HEK293 (cell line): ENCODE data around the gene ANK2.

Experiments
- CTCF ChIA-PET: fragments of 350-600 bp; formaldehyde crosslinking; extraction: SDS; loops from one replicate; lab custom pipeline; 2021; ENCODE audit warnings: antibody characterized with exemption; lab: Yijun Ruan, JAX
- POLR2A ChIA-PET: fragments of 300-600 bp; formaldehyde crosslinking; extraction: SDS; loops from one replicate; lab custom pipeline; 2020; ENCODE audit warnings: antibody characterized with exemption, inconsistent platforms; lab: Yijun Ruan, JAX
- H3K27ac ChIP-seq: fragments of 200-500 bp; sonication (Bioruptor generic); 2 replicates; pipeline ENCODE4 v1.5.1; 2014; ENCODE audit warnings: low read depth, low read length, control low read depth, inconsistent platforms; ENCODE audit errors: extremely low read depth
- H3K36me3 ChIP-seq, 2 experiments: fragments of 200-500 bp in 1 of 2; sonication (Bioruptor generic) in 1 of 2; 1 replicate in 1 of 2; 2 replicates in 1 of 2; pipeline ENCODE4 v1.5.1; 2014 to 2017; ENCODE audit warnings: inconsistent platforms in 2 of 2, low read length in 2 of 2; ENCODE audit not compliant: control insufficient read depth in 2 of 2, insufficient read depth in 1 of 2
- H3K4me1 ChIP-seq: fragments of 200-500 bp; sonication (Bioruptor generic); 2 replicates; pipeline ENCODE4 v1.5.1; 2014; ENCODE audit warnings: mild to moderate bottlenecking, low read length, inconsistent platforms; ENCODE audit not compliant: control insufficient read depth, insufficient read depth
- H3K4me3 ChIP-seq: 2 replicates; pipeline ENCODE4 v1.5.1; 2011; ENCODE audit warnings: low read depth, mild to moderate bottlenecking, control low read depth, low read length, moderate library complexity
- H3K9me3 ChIP-seq: fragments of 200-500 bp; sonication (Bioruptor generic); 2 replicates; pipeline ENCODE4 v1.5.1; 2014; ENCODE audit warnings: low read depth, low read length, inconsistent platforms; ENCODE audit not compliant: control insufficient read depth, insufficient read depth
- FEZF1 ChIP-seq: fragments of 450-650 bp; formaldehyde crosslinking; IDR thresholded peaks from 2 replicates; pipeline ENCODE4 v1.5.1; 2016; ENCODE audit warnings: missing biosample characterization, missing genetic modification characterization
- GLI4 ChIP-seq: fragments of 450-650 bp; formaldehyde crosslinking; IDR thresholded peaks from 2 replicates; pipeline ENCODE4 v1.5.1; 2016; ENCODE audit warnings: missing biosample characterization, missing genetic modification characterization
- HOXA7 ChIP-seq: sonication (generic); formaldehyde crosslinking; IDR thresholded peaks from 2 replicates; pipeline ENCODE4 v1.8.1; 2022; ENCODE audit warnings: missing genetic modification reagents, borderline replicate concordance
- KLF16 ChIP-seq: fragments of 450-650 bp; formaldehyde crosslinking; IDR thresholded peaks from 2 replicates; pipeline ENCODE4 v1.5.1; 2017; ENCODE audit warnings: missing biosample characterization, missing genetic modification characterization
- SCRT2 ChIP-seq: fragments of 450-650 bp; formaldehyde crosslinking; IDR thresholded peaks from 2 replicates; pipeline ENCODE4 v1.5.1; 2016; ENCODE audit warnings: missing biosample characterization, missing genetic modification characterization
- SP7 ChIP-seq: fragments of 450-650 bp; formaldehyde crosslinking; IDR thresholded peaks from 2 replicates; pipeline ENCODE4 v1.5.1; 2016; ENCODE audit warnings: missing biosample characterization, missing genetic modification characterization
- ZBTB1 ChIP-seq: fragments of 450-650 bp; formaldehyde crosslinking; IDR thresholded peaks from 2 replicates; pipeline ENCODE4 v1.5.1; 2016; ENCODE audit warnings: missing biosample characterization, missing genetic modification characterization
- ZNF24 ChIP-seq: fragments of 450-650 bp; formaldehyde crosslinking; IDR thresholded peaks from 2 replicates; pipeline ENCODE4 v1.5.1; 2016; ENCODE audit warnings: missing biosample characterization, missing genetic modification characterization
- ZNF433 ChIP-seq: fragments of 450-650 bp; formaldehyde crosslinking; IDR thresholded peaks from 2 replicates; pipeline ENCODE4 v1.5.1; 2016; ENCODE audit warnings: missing biosample characterization, missing genetic modification characterization, low read depth
- ZNF501 ChIP-seq: fragments of 450-650 bp; formaldehyde crosslinking; IDR thresholded peaks from 2 replicates; pipeline ENCODE4 v1.5.1; 2016; ENCODE audit warnings: missing biosample characterization, missing genetic modification characterization
- ZNF510 ChIP-seq: fragments of 450-650 bp; formaldehyde crosslinking; IDR thresholded peaks from 2 replicates; pipeline ENCODE4 v1.5.1; 2018; ENCODE audit warnings: mild to moderate bottlenecking, missing genetic modification characterization, missing biosample characterization; ENCODE audit not compliant: insufficient replicate concordance
- ZNF585B ChIP-seq: fragments of 450-650 bp; formaldehyde crosslinking; IDR thresholded peaks from 2 replicates; pipeline ENCODE4 v1.5.1; 2016; ENCODE audit warnings: missing biosample characterization, missing genetic modification characterization
- ZNF670 ChIP-seq: fragments of 450-650 bp; formaldehyde crosslinking; IDR thresholded peaks from 2 replicates; pipeline ENCODE4 v1.5.1; 2016; ENCODE audit warnings: missing biosample characterization, missing genetic modification characterization, low read depth
- ZNF677 ChIP-seq: fragments of 450-650 bp; IDR thresholded peaks from 2 replicates; pipeline ENCODE4 v1.5.0; 2018; ENCODE audit warnings: missing biosample characterization, mild to moderate bottlenecking, missing genetic modification characterization, moderate library complexity
- ZNF707 ChIP-seq: fragments of 450-650 bp; formaldehyde crosslinking; IDR thresholded peaks from 2 replicates; pipeline ENCODE4 v1.5.1; 2016; ENCODE audit warnings: missing biosample characterization, missing genetic modification characterization
- ZNF76 ChIP-seq: fragments of 450-650 bp; formaldehyde crosslinking; IDR thresholded peaks from 2 replicates; pipeline ENCODE4; 2016; ENCODE audit warnings: low read depth, missing biosample characterization, missing genetic modification characterization, borderline replicate concordance
- TF ChIP-seq, protein P1 (sequence below): fragments of 450-650 bp; formaldehyde crosslinking; IDR thresholded peaks from 2 replicates; pipeline ENCODE4 v1.5.1; 2016; ENCODE audit warnings: missing biosample characterization, missing genetic modification characterization
- TF ChIP-seq, protein P2 (sequence below): fragments of 450-650 bp; formaldehyde crosslinking; IDR thresholded peaks from 2 replicates; pipeline ENCODE4 v1.5.1; 2016; ENCODE audit warnings: missing biosample characterization, missing genetic modification characterization
- TF ChIP-seq, protein P3 (sequence below): fragments of 450-650 bp; formaldehyde crosslinking; IDR thresholded peaks from 2 replicates; pipeline ENCODE4 v1.5.1; 2016; ENCODE audit warnings: missing biosample characterization, missing genetic modification characterization

ANK2 gene

DNA sequence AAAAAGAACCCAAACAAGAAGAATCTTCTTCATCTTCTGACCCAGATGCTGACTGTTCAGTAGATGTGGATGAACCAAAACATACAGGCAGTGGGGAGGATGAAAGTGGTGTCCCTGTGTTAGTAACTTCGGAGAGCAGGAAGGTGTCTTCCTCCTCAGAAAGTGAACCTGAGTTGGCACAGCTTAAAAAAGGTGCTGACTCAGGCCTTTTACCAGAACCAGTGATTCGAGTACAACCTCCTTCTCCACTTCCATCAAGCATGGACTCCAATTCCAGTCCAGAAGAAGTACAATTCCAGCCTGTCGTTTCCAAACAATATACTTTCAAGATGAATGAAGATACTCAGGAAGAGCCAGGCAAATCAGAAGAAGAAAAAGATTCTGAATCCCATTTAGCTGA lies 307.0 kb downstream of the ANK2 start:
- ChIA-PET CTCF (interaction anchor here (0.5 kb wide), 1 partner anchor 13 kb away, joined by 3 read pairs; no protein-coding TSS in a partner anchor), POLR2A (no interaction called here)
- Histone ChIP-seq H3K9me3 (no peaks in the 10 kb centered on the region), H3K27ac (no peak overlapping the region), H3K4me3 (no peak overlapping the region), H3K36me3 (no peaks in the 10 kb centered on the region), H3K4me1 (no peaks in the 10 kb centered on the region)
- no peak for TF ChIP-seq HOXA7 (CRISPR knock-in tag)
- 0 out of 2 replicates have a peak, but pooled peaks have one; percentile 20 for TF ChIP-seq ZNF677

DNA sequence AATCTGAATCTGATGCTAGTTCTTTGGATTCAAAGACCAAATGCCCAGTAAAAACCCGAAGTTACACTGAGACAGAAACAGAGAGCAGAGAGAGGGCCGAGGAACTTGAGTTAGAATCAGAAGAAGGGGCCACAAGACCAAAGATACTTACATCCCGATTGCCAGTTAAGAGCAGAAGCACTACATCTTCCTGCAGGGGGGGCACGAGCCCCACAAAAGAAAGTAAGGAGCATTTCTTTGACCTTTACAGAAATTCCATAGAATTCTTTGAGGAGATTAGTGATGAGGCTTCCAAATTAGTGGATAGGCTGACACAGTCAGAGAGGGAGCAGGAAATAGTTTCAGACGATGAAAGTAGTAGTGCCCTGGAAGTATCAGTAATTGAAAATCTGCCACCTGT lies 309.3 kb downstream of the ANK2 start:
- Histone ChIP-seq H3K9me3 (no peaks in the 10 kb centered on the region), H3K27ac (no peak overlapping the region), H3K36me3 (peaks cover 0 to 4% of the 10 kb centered on the region in 2 experiments; a peak in 1 of 3 replicates), H3K4me3 (no peak overlapping the region)
- ChIA-PET POLR2A (no interaction called here), CTCF (no interaction called here)
- TF ChIP-seq SCRT2 (tag by site-specific recombination) (0 out of 2 replicates have a peak, but pooled peaks have one; percentile 11), FEZF1 (tag by site-specific recombination) (no peak)
- TF ChIP-seq, all 188 proteins: peak for 1
- no peaks in the 10 kb centered on the region for H3K4me1 ChIP-seq

DNA sequence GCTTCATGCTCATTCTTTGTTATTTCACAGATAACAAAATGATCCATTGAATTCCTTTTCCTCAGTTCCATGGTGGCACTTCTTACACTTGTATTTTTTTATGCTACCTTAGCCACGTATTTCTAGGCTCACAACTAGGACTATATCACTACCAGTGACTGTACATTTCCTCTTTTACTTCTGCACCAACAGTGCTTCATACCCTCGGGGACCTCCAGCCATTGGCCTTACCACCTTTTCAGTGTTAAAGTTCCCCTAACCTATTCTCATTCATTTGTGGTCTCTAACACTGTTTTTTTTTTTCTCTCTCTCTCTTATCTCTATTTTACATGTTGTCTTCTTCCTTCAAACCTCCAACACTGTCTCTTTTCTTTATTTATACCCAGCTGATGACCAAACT lies 315.9 kb downstream of the ANK2 start:
- CTCF ChIA-PET = no interaction called here
- Histone ChIP-seq H3K27ac (no peak overlapping the region), H3K9me3 (no peaks in the 10 kb centered on the region), H3K36me3 (peaks cover 0 to 27% of the 10 kb centered on the region in 2 experiments; a peak in 1 of 3 replicates), H3K4me1 (no peaks in the 10 kb centered on the region), H3K4me3 (no peak overlapping the region)
- TF ChIP-seq, protein P1, sequence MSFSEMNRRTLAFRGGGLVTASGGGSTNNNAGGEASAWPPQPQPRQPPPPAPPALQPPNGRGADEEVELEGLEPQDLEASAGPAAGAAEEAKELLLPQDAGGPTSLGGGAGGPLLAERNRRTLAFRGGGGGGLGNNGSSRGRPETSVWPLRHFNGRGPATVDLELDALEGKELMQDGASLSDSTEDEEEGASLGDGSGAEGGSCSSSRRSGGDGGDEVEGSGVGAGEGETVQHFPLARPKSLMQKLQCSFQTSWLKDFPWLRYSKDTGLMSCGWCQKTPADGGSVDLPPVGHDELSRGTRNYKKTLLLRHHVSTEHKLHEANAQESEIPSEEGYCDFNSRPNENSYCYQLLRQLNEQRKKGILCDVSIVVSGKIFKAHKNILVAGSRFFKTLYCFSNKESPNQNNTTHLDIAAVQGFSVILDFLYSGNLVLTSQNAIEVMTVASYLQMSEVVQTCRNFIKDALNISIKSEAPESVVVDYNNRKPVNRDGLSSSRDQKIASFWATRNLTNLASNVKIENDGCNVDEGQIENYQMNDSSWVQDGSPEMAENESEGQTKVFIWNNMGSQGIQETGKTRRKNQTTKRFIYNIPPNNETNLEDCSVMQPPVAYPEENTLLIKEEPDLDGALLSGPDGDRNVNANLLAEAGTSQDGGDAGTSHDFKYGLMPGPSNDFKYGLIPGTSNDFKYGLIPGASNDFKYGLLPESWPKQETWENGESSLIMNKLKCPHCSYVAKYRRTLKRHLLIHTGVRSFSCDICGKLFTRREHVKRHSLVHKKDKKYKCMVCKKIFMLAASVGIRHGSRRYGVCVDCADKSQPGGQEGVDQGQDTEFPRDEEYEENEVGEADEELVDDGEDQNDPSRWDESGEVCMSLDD (tag by site-specific recombination) = no peak
- TF ChIP-seq GLI4 (tag by site-specific recombination) (no peak), ZNF76 (tag by site-specific recombination) (no peak), ZNF433 (no peak), ZNF501 (tag by site-specific recombination) (no peak), ZNF707 (tag by site-specific recombination) (no peak), ZNF24 (tag by site-specific recombination) (no peak), ZNF585B (tag by site-specific recombination) (no peak)
- TF ChIP-seq, protein P2, sequence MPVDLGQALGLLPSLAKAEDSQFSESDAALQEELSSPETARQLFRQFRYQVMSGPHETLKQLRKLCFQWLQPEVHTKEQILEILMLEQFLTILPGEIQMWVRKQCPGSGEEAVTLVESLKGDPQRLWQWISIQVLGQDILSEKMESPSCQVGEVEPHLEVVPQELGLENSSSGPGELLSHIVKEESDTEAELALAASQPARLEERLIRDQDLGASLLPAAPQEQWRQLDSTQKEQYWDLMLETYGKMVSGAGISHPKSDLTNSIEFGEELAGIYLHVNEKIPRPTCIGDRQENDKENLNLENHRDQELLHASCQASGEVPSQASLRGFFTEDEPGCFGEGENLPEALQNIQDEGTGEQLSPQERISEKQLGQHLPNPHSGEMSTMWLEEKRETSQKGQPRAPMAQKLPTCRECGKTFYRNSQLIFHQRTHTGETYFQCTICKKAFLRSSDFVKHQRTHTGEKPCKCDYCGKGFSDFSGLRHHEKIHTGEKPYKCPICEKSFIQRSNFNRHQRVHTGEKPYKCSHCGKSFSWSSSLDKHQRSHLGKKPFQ (tag by site-specific recombination) = no peak
- POLR2A ChIA-PET = no interaction called here

DNA sequence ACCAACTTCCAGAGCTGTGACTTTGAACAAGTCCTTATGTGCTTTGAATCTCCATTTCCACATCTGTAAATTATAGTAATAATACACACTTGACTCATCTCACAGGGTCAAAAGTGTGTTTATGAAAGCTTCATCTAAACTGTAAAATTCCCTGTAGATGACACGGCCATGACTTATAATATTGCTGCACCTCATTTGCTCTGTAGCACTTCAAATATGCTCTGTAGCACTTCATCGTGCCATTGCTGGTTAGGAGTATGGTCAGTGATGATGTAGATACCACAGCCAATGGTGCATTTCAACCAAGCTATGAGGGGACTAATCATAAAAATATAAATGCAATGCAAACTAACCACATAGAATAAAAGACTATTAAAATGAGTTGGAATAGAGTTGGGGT lies 318.6 kb downstream of the ANK2 start:
- Histone ChIP-seq H3K4me1 (no peaks in the 10 kb centered on the region), H3K27ac (no peak overlapping the region), H3K9me3 (no peaks in the 10 kb centered on the region), H3K4me3 (no peak overlapping the region), H3K36me3 (peaks cover 0 to 33% of the 10 kb centered on the region in 2 experiments; a peak in 1 of 3 replicates)
- CTCF ChIA-PET = no interaction called here
- TF ChIP-seq ZNF670 (tag by site-specific recombination) (no peak), KLF16 (tag by site-specific recombination) (no peak), SP7 (tag by site-specific recombination) (no peak), ZBTB1 (tag by site-specific recombination) (no peak), ZNF510 (tag by site-specific recombination) (no peak)
- TF ChIP-seq, protein P3, sequence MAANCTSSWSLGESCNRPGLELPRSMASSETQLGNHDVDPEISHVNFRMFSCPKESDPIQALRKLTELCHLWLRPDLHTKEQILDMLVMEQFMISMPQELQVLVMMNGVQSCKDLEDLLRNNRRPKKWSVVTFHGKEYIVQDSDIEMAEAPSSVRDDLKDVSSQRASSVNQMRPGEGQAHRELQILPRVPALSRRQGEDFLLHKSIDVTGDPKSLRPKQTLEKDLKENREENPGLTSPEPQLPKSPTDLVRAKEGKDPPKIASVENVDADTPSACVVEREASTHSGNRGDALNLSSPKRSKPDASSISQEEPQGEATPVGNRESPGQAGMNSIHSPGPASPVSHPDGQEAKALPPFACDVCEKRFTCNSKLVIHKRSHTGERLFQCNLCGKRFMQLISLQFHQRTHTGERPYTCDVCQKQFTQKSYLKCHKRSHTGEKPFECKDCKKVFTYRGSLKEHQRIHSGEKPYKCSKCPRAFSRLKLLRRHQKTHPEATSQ (tag by site-specific recombination) = no peak
- POLR2A ChIA-PET = no interaction called here
